Immature natural killer cell (primary cell): ENCODE results near the gene KIF6. TPM values are rescaled to one million over a fixed set of nuclear protein-coding genes. Genes with fewer than 3 reads are reported as not detected.

ENCODE experiments used
- polyA plus RNA-seq, 3 donors: library from polyadenylated mRNA; unstranded; fragments of 300-500 nt; fragmentation: Illumina TruSeq; gene quantifications; one replicate each; pipeline ENCODE4 v1.2.3, GENCODE V29; 2021

Gene KIF6
- polyA plus RNA-seq, 3 donors from 2014 or later: not detected

Other genes starting within 250 kb of the KIF6 start
- not detected for gene DAAM2, start 67.0 kb upstream of the KIF6 start, polyA plus RNA-seq
- gene MOCS1, start 209.1 kb upstream of the KIF6 start, polyA plus RNA-seq: under 1 TPM; 0.39 to 0.93 (median 0.59) TPM